PC-9 (cell line): ENCODE measurements around the gene HARBI1. TPM values are rescaled to one million over a fixed set of nuclear protein-coding genes. Genes with fewer than 3 reads are reported as not detected.

Experiments used
- BruUV-seq: library from RNA; stranded (reverse); fragments of 400-500 nt; replicated peaks from 2 replicates; lab custom pipeline; 2021; lab: Mats Ljungman, UMichigan
- CTCF ChIA-PET: fragments of 300-600 bp; sonication (Branson Sonifier 250); formaldehyde crosslinking; loops from one replicate; lab custom pipeline; 2022; ENCODE audit warnings: antibody characterized with exemption; lab: Charles Lee
- POLR2A ChIA-PET: fragments of 300-600 bp; sonication (Branson Sonifier 250); formaldehyde crosslinking; loops from one replicate; lab custom pipeline; 2022; ENCODE audit warnings: antibody characterized with exemption; ENCODE audit not compliant: unreplicated experiment; lab: Charles Lee
- DNase-seq, 2 experiments: peaks; one replicate each; pipeline versions ENCODE4 v3.0.0 to v3.0.0-alpha.2; 2015 to 2022; ENCODE audit warnings: mixed read lengths in 1 of 2
- H2AFZ ChIP-seq: fragments of 200-600 bp; sonication (generic); 2 replicates; pipeline ENCODE4 v1.8.1; 2017; ENCODE audit warnings: antibody characterized with exemption
- H3F3A ChIP-seq: fragments of 200-600 bp; sonication (generic); 2 replicates; pipeline ENCODE4 v1.8.1; 2017; ENCODE audit warnings: antibody characterized with exemption, mild to moderate bottlenecking, low read depth; ENCODE audit not compliant: insufficient read depth
- H3K27ac ChIP-seq: fragments of 200-600 bp; sonication (generic); 2 replicates; pipeline ENCODE4 v1.6.1; 2016; ENCODE audit warnings: mixed run types
- H3K27me3 ChIP-seq: fragments of 200-600 bp; sonication (generic); 2 replicates; pipeline ENCODE4 v1.6.1; 2016; ENCODE audit warnings: low read depth, mixed run types; ENCODE audit not compliant: insufficient read depth
- H3K36me3 ChIP-seq: fragments of 200-600 bp; sonication (generic); 2 replicates; pipeline ENCODE4 v1.6.1; 2016; ENCODE audit warnings: low read depth, mixed run types
- H3K4me1 ChIP-seq: fragments of 200-600 bp; sonication (generic); replicated peaks from 2 replicates; pipeline ENCODE4 v1.6.1; 2016; ENCODE audit warnings: mixed run types; ENCODE audit not compliant: insufficient read depth
- H3K4me2 ChIP-seq: fragments of 200-600 bp; sonication (generic); 2 replicates; pipeline ENCODE4 v1.6.1; 2017; ENCODE audit warnings: mixed run types
- H3K4me3 ChIP-seq: fragments of 200-600 bp; sonication (generic); 2 replicates; pipeline ENCODE4 v1.6.1; 2016; ENCODE audit warnings: mixed run types
- H3K79me2 ChIP-seq: fragments of 200-600 bp; sonication (generic); 2 replicates; pipeline ENCODE4 v1.6.1; 2017; ENCODE audit warnings: low read depth, mixed run types
- H3K9me2 ChIP-seq: fragments of 200-600 bp; sonication (generic); 2 replicates; pipeline ENCODE4 v1.8.1; 2017; ENCODE audit warnings: mild to moderate bottlenecking; ENCODE audit not compliant: insufficient read depth
- H3K9me3 ChIP-seq: fragments of 200-600 bp; sonication (generic); 2 replicates; pipeline ENCODE4 v1.8.1; 2016; ENCODE audit warnings: low read depth; ENCODE audit not compliant: insufficient read depth
- H4K20me1 ChIP-seq: fragments of 200-600 bp; sonication (generic); 2 replicates; pipeline ENCODE4 v1.8.1; 2017; ENCODE audit not compliant: insufficient read depth
- EZH2 ChIP-seq: fragments of 200-600 bp; sonication (generic); IDR thresholded peaks from 2 replicates; pipeline ENCODE4 v1.8.0; 2017; ENCODE audit warnings: antibody characterized with exemption, low read depth
- intact Hi-C: fragments of 100-400 bp; cut with micrococcal nuclease; formaldehyde crosslinking; loops from one replicate; pipeline ENCODE4 v1.10.0; 2022; ENCODE audit not compliant: unreplicated experiment
- total RNA-seq: library from RNA; stranded (reverse); gene quantifications from 2 replicates; pipeline ENCODE4 v1.2.3, GENCODE V29; 2021
- TF ChIP-seq, protein P1 (sequence below): fragments of 200-600 bp; sonication (generic); conservative IDR thresholded peaks from 2 replicates; pipeline ENCODE4 v1.6.1; 2017; ENCODE audit warnings: mixed run types, antibody characterized with exemption, mild to moderate bottlenecking, moderate library complexity

HARBI1 gene
- total RNA-seq, 1 experiment from 2014 or later: 8.0 TPM

DNA sequence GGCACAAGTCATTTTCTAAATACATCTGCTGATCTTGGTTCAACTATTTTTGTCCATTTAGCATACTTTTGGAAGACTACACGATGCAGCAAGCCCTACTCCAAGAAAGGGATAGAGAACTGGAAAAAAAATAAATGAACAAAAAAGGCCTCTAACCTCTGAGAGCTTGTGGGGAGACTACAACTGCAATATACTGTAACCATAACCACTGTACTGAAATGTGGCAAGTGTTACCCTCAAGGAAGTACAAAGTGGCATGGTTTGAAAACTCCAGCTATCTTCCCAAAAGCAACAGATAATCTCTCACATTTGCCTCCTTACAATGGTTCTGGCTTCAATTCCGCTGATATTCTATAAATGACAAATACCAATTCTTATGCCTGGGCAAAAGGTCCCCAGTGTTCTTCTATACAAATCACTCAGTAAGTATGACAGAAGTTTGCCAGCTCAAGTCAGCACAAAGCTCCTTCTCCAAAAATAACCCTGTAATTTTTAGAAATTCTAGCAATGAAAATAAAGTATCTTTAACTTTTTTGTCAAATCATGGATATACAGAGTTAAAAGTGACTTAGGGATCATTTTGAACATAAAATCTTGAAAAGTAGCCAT lies 46.1 kb downstream of the HARBI1 start:
- no TSS peak for BruUV-seq
- DNase-seq: no peak
- intact Hi-C loops: no loop called here
- Histone ChIP-seq H3K4me3 (no peak overlapping the region), H4K20me1 (peaks cover 12% of the 10 kb centered on the region; the same call in 1 of the 2 replicates), H3K27me3 (no peaks in the 10 kb centered on the region), H3K36me3 (0 out of 2 replicates have a peak, but pooled peaks cover 6% of the 10 kb centered on the region), H3K4me1 (peaks cover 5% of the 10 kb centered on the region; the same call in 1 of the 2 replicates), H3F3A (peaks cover under 1% of the 10 kb centered on the region; the same call in 1 of the 2 replicates), H3K27ac (no peak overlapping the region), H3K4me2 (no peak overlapping the region), H3K9me3 (no peaks in the 10 kb centered on the region), H3K9me2 (no peaks in the 10 kb centered on the region), H2AFZ (no peak overlapping the region), H3K79me2 (peaks cover 85% of the 10 kb centered on the region)
- CTCF ChIA-PET: interaction anchor here (0.6 kb wide), 1 partner anchor 846 kb away, joined by 7 read pairs; no protein-coding TSS in a partner anchor
- POLR2A ChIA-PET: interaction anchor here (0.6 kb wide), 1 partner anchor 23 kb away, joined by 3 read pairs; the partner anchor contains the start of gene AMBRA1
- no peak for TF ChIP-seq EZH2
- TF ChIP-seq, protein P1, sequence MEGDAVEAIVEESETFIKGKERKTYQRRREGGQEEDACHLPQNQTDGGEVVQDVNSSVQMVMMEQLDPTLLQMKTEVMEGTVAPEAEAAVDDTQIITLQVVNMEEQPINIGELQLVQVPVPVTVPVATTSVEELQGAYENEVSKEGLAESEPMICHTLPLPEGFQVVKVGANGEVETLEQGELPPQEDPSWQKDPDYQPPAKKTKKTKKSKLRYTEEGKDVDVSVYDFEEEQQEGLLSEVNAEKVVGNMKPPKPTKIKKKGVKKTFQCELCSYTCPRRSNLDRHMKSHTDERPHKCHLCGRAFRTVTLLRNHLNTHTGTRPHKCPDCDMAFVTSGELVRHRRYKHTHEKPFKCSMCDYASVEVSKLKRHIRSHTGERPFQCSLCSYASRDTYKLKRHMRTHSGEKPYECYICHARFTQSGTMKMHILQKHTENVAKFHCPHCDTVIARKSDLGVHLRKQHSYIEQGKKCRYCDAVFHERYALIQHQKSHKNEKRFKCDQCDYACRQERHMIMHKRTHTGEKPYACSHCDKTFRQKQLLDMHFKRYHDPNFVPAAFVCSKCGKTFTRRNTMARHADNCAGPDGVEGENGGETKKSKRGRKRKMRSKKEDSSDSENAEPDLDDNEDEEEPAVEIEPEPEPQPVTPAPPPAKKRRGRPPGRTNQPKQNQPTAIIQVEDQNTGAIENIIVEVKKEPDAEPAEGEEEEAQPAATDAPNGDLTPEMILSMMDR: no peak

- Histone ChIP-seq H4K20me1 (no peaks in the 10 kb centered on the region; the same call in 1 of the 2 replicates), H3K9me2 (no peaks in the 10 kb centered on the region), H3K9me3 (no peaks in the 10 kb centered on the region), H3F3A (peaks cover 32% of the 10 kb centered on the region), H3K36me3 (no peaks in the 10 kb centered on the region), H2AFZ (no peak overlapping the region), H3K79me2 (peaks cover 92% of the 10 kb centered on the region), H3K27ac (peak overlapping the region; percentile 73), H3K4me1 (peaks cover 44% of the 10 kb centered on the region), H3K27me3 (no peaks in the 10 kb centered on the region), H3K4me3 (no peak overlapping the region), H3K4me2 (peak overlapping the region; percentile 26; the same call in 1 of the 2 replicates)
- POLR2A ChIA-PET: no interaction called here
- no peak for DNase-seq
- no TSS peak for BruUV-seq
- TF ChIP-seq, protein P1: no peak
- no peak for TF ChIP-seq EZH2
- intact Hi-C loops: no loop called here
- CTCF ChIA-PET: no interaction called here
These were observed 51.7 kb downstream of the HARBI1 start for GRCh38 chr11:46565232-46565840.

GRCh38 chr11:46564459-46564858 lies 52.6 kb downstream of the HARBI1 start:
- Histone ChIP-seq H3K4me2 (peak overlapping the region; percentile 26), H3K9me3 (no peaks in the 10 kb centered on the region), H3F3A (peaks cover 32% of the 10 kb centered on the region), H4K20me1 (no peaks in the 10 kb centered on the region), H2AFZ (no peak overlapping the region), H3K9me2 (no peaks in the 10 kb centered on the region), H3K27ac (peak overlapping the region; percentile 73), H3K79me2 (peaks cover 93% of the 10 kb centered on the region), H3K4me1 (peaks cover 53% of the 10 kb centered on the region), H3K27me3 (no peaks in the 10 kb centered on the region), H3K4me3 (no peak overlapping the region), H3K36me3 (no peaks in the 10 kb centered on the region)
- CTCF ChIA-PET: no interaction called here
- intact Hi-C loops: no loop called here
- POLR2A ChIA-PET: interaction anchor here (0.5 kb wide), 1 partner anchor 11 kb away, joined by 5 read pairs; no protein-coding TSS in a partner anchor
- peak in 1 of 2 experiments; percentile 71 for DNase-seq
- no peak for TF ChIP-seq EZH2
- TF ChIP-seq, protein P1: no peak
- BruUV-seq: no TSS peak
